Umbilical cord (tissue), 2 donors: Measurements from ENCODE around the gene CMC1. TPM values are rescaled to one million over a fixed set of nuclear protein-coding genes. Genes with fewer than 3 reads are reported as not detected.
A peak's percentile ranks its signal among the peaks of the same experiment; 100 is the strongest.
"Not testable (repeated sequence)": the region's sequence is repeated elsewhere in the genome, so short reads cannot be mapped to it uniquely, and the experiment has no call there.

Experiments used
- DNase-seq: peaks from one replicate; pipeline ENCODE4 v3.0.0-alpha.2; 2015; ENCODE audit warnings: low spot score
- total RNA-seq: library from RNA; depleted of rRNA; stranded (reverse); fragments of >200 nt; gene quantifications from one replicate; pipeline ENCODE4 v1.2.3, GENCODE V29; 2014; ENCODE audit warnings: low replicate concordance; ENCODE audit not compliant: insufficient read depth

Gene CMC1
- total RNA-seq, 1 donor from 2014 or later, result 15.2 TPM

GRCh38 chr3:28243424-28244106 lies 2.1 kb downstream of the CMC1 start:
- DNase-seq, result no peak

GRCh38 chr3:28244491-28244890 lies 3.1 kb downstream of the CMC1 start:
- no peak for DNase-seq

- DNase-seq, result no peak
Observed at GRCh38 chr3:28247286-28247685, 5.9 kb downstream of the CMC1 start.

GRCh38 chr3:28250999-28251398 lies 9.6 kb downstream of the CMC1 start:
- no peak for DNase-seq

DNA sequence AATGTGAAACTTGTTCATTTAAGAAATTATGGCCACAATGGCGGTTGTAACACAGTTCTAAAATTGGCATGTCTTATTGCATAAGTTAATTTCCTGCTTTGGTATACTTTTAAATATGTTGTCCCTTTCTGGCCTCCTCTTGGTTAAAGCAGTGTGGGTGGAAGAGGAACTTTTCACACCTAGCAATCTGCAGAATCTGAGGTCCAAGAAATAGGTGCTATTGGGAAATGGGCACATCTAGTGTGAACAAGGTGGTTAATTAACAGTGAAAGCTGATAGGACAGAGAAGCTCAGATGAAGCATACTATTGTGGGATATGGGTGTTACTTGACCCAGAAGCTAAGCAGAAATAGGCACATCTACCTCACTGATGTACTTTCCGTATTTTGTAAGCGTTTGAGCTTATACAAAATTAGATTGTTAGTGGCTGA lies 10.6 kb downstream of the CMC1 start:
- no peak for DNase-seq

- DNase-seq, result no peak
Observed at GRCh38 chr3:28253040-28253715, 11.8 kb downstream of the CMC1 start.

DNA sequence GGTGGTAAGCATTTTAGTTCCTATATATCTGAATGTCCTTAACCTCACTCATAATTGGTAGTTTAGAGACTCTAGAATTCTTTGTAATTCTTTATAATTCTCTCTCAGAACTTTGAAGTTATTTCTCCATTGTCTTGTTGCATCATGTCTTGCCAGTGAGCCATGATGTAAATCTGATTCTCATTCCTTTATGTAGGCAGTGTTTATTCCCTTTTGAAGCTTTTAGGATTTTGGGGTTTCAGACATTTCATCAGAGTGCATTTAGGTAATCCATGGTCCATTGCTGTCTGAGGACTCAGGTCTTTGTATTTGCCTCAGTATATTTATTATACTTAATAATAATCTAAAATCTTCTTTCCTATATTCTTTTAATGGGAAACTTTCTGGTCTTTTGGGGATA lies 20.6 kb downstream of the CMC1 start:
- DNase-seq, result no peak

DNA sequence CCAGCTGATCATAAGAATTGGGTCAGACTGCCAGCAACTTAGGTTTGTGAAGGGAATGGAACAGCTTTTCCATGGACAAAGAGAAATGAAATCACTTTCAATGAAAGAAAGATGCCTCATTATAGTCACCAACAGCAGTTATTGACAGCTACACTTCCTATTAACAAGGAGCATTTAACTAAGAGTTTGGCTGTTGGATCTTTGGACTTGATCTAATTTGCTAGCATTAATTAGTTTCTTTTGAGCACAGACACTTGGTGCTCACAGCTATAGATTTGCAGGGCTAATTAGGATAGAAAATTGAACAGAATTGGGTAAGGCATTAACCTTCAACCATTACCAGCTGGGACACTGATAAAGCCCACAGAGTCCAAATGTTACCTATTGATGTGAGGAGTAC lies 24.2 kb downstream of the CMC1 start:
- DNase-seq, result no peak

DNA sequence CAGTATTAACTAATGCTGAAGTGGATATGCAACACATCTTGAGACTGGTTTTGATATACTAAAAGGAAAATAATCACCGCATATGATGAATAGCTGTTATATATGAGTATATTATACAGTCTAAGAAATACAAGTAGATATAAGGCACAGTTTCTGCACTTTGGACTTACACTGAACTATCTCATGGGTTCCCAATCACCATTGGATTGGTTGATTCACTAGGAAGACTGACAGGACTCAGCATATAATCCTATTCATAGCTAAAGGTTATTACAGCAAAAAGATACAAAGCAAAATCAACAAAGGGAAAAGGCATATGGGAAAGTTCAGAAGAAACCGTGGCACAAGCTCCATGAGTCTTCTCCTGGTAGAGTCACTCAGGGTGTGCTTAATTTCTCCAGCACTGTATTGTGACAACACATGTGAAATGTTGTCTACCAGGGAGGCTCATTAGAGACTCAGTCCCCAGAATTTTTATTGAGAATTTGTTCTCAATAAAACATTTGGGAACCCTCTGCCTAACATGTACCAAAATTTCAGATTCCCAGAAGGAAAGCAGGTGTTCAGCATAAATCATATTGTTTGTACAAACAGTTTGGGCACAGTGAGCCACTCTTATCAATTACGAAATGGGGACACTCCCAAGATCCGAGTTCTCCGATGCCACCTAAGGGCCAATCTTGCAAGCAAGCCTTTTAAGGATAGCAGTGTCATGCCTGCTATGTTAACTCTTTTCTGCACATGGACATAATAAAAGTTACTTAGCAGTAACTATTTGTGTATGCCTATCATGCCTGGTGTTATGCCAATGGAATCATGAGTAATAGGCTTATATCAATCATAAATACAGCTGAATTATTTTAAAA lies 26.8 kb downstream of the CMC1 start:
- DNase-seq, result no peak

DNA sequence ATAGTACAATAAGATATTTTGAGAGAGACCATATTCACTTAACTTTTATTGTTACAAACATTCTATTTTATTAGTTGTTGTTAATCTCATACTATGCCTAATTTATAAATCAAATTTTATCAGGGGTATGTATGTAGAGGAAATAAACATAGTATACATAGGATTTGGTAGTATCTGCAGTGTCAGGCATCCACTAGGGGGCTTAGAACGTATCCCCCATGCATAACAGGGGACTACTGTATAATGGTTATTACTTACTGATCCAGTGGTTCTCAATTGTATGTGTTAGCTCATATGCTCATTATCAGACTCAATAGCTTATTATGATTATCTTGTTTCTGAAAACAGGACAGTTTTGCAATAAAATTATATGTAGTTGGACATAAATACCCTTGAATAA lies 27.6 kb downstream of the CMC1 start:
- DNase-seq, result no peak

- not testable (repeated sequence) for DNase-seq
Observed at GRCh38 chr3:28269884-28270283, 28.5 kb downstream of the CMC1 start.

- DNase-seq, result no peak
Observed at GRCh38 chr3:28273837-28274236, 32.4 kb downstream of the CMC1 start.

GRCh38 chr3:28278918-28279317 lies 37.5 kb downstream of the CMC1 start:
- DNase-seq, result no peak

DNA sequence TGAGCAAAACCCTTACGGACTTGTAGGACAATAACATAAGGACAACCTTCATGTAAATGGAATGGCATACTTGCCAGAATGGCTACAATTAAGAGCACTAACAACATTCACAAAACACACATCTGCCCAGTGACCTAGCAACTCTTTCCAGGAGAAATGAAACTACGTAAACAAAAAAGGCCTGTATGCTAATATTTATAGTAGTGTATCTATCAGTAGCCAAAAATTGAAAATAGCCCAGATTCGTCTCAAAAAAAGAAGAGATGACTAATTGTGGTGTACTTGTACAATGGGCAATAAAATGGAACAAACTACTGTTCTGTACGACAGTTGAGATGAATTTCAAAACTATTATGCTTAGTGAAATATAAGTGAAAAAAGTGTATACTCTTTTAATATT lies 38.4 kb downstream of the CMC1 start:
- no peak for DNase-seq

- no peak for DNase-seq
Observed at GRCh38 chr3:28280781-28281180, 39.4 kb downstream of the CMC1 start.

DNA sequence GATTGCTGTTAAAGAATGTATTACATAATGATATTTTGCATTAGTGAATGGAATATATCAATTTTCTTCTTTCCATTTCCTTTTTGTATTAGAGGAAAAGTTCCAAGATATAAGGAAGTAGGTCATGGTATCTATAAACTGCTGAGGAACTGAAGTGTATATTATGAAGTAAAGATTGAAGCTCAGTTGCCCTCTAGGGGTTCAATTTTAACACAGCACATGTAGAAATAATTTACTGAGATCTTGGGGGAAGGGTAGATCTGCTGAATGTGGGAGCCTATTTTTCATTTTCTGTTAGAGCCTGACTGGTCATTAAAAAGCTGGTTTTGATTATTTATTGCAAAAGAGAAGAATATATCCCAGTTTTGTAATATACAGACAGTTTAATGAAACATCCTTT lies 45.2 kb downstream of the CMC1 start:
- DNase-seq, result peak; percentile 61

GRCh38 chr3:28287046-28287445 lies 45.6 kb downstream of the CMC1 start:
- no peak for DNase-seq

DNA sequence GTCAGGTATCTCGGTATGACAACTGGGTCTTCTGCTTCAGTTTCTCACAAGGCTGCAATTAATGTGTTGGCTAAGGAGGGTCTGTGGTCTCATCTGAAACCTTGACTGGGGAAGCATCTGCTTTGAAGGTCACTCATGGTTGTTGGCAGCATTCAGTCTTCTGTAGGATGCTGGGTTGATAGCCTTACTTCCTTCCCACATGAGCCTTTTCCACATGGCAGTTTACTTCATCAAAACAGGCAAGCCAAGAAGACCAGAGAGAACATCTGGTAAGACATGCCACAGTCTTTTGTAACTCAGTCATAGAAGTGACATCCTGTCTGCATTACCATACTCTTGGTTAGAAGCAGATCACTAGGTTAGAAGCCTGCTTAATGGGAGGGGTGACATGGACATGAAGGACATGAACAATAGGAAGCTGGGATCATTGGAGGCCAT lies 49.5 kb downstream of the CMC1 start:
- no peak for DNase-seq

DNA sequence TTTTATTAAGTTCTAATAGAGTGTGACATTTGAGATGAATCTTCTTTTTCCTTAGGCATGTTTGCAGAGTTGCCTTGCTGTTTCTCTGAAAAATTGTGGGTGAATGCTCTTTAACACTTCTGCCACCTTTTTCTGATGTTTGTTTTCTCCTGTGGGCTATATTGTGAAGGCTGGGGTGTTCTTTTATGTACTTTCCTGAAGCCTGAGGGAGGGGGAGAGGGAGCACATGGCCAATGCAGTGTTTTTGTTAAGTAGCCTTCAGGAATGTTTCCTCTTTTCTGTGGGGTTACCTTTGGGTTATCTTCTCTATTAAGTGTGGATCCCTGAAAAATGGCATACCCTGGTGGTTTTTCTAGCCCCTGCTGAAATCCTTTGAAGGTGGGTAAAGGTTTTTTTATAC lies 50.2 kb downstream of the CMC1 start:
- no peak for DNase-seq

DNA sequence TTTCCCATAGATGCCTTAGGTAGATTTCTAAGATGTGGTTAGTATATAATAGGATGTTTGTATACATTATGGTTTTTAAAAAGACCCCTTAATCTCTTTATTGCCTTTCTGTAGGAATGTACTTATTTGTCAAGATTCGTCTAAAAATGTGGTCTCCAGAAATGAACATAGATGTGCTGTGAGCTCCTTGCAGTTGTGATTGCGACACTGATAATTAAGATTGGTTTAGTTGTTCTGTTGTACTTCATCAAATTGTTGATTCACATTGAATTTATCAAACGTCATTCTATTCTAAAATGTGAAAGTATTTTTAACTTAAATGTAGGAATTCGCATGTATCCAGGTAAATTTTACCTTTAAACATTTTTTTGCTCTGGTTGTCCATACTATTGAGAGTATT lies 51.2 kb downstream of the CMC1 start:
- DNase-seq, result no peak

- no peak for DNase-seq
Observed at GRCh38 chr3:28294667-28295413, 53.4 kb downstream of the CMC1 start.
